NCI-H1417 treated with DMSO at 0.1 percent for 48 hours (cell line): ENCODE data around the gene LYRM1.
"Not testable (repeated sequence)": the region's sequence is repeated elsewhere in the genome, so short reads cannot be mapped to it uniquely, and the experiment has no call there.

ENCODE experiments used
- DNase-seq: peaks from one replicate; lab custom pipeline; 2025; lab: John Stamatoyannopoulos, UW

The LYRM1 gene, protein sequence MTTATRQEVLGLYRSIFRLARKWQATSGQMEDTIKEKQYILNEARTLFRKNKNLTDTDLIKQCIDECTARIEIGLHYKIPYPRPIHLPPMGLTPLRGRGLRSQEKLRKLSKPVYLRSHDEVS

DNA sequence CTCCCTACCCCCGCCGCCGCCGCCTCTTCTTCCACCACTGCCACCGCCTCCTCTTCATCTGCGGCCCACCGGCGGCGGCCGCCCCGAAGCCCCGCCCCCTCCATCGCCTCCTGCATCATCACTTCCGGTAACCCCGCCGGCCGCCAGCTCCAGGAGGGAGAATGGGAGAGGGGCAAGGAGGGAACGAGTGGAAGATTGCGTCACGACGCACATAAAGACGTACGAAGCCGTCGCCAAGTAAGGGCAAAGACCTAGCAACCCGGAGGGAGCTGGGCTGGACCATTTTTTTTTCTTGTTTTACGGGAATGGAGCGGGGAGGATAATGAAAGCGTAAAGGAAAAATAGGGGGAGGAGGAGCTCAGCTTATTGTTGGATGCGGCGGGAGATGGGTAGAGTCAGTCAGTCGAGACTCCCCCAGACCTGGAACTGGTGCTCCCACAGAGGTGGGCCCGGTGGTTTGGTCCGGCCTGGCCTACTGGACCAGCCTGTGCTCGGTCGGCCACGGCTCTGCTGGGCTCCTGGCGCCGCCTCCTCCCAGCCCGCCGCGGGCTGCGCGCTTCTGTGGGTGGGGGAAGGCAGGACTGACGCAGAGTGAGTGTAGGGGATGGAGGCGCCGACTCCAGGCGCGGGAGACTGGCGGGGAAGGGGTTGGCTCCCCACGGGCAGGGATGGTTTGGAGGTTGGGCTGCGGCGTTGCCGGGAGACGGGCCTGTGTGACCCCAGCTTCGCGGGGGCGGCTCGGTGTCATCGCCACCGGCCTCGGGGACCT is at the start of gene LYRM1, which contains the start of gene DCUN1D3:
LYRM1 (plus strand) TSS at position 473 of the 769 bp plus-strand sequence. CDS start 14,785 bp downstream, outside the sequence.
DCUN1D3 (minus strand) TSS at position 60 of the 769 bp plus-strand sequence. CDS start 37,820 bp downstream, outside the sequence.
- DNase-seq = peak; percentile 96

DNA sequence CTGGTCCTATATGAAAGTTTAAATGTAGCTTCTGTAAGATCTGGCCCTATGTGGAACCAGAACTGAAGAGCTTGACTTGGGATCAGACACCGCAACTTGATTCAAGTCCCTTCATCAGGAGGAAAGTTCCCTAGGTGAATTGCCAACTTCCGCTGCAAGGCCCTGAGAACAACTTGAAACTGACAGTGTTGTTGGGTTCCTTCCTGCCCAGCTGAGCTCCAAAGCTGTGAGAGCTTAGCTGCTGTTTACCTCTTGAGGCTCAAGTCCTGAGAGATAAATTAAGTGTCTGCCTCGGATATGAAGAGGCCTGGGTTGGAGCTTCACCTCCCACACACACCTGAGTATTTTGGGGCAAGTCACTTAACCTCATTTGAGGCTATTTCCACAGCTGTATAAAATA is 49.6 kb upstream of the LYRM1 start:
- no peak for DNase-seq

DNA sequence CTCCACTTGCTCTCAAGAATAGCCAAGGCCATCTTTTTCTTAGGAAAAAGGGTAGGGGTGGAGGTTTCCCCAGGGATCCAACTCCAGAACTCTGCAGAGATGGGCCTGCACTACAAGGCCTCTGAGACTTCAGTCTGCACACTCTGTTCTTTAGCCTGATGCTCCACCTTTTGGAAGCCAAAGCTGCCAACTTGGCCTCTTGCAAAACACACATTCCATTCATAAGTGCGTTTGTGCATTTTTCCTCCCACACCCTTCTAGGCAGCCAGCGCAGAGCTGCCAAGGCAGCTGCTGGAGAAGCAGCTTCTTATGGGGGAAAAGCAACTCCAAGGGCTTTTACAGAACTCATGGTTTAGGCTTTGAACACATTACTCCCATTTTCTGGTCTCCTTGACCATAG is 49.0 kb upstream of the LYRM1 start:
- DNase-seq = no peak

DNA sequence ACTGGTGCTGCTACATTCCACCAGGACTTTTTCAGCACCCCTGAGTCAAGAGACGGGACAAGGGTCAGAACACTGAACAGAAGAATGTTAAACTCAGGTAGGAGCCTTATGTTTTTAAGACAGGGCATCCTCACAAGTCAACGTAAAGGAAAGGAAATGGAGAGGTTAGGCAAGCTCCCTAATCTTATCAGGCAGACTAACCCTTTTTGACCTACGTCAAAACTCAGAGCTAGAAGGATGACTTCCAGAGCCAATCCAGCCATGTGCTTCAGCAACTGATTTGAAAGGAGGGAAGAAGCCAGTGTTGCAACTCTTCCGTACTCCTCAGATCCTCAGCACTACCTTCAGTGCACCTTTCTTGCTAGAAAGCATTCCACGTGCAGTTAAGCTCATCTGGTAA is 47.4 kb upstream of the LYRM1 start:
- DNase-seq = no peak

DNA sequence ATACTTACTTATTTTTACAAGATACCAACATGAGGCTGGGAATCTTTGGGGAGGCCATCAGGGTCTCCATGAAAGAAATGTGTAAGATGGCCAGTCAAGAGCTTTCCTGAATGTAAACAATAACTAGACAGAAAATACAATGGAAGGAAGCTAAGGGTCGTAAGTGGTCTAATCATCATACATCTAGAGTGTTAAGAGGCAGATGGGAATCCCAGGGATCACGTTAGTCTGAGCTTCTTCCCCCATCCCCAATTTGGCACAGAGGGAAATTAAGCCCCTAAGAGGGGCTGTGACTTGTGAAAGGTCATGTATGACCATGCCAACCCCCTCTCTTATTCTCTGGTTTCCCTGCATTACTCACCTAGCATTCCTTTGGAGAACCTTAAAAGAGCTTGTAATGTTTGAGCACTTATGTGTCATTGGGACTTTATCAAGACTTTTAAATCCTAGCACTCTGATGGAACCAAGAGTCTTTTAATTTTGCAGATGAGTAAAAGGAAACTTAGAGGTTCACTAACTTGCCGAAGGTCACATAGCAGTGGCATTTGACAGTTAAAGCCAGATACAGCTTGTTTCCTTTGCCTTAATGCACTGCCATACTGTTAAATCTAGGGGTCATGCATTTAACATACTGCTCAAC is 46.5 kb upstream of the LYRM1 start:
- no peak for DNase-seq

DNA sequence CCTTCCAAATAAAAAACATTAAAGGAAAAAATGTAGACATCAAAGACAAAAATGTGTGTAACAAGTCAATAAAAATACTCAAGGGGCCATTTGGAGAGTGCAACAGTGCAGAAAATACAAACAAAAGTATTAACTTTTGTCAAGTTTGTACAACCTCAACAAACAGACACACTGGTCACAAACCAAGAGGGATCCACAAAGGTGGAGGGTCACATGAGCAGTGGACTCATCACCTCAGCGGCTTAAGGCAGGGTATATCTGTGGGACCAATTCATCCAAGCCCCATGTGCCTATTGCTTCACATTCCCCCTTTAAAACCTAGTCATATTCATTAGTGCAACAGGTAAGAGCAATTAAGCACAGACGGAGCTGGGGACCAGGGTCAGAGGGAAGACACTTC is 45.6 kb upstream of the LYRM1 start:
- DNase-seq = no peak

DNA sequence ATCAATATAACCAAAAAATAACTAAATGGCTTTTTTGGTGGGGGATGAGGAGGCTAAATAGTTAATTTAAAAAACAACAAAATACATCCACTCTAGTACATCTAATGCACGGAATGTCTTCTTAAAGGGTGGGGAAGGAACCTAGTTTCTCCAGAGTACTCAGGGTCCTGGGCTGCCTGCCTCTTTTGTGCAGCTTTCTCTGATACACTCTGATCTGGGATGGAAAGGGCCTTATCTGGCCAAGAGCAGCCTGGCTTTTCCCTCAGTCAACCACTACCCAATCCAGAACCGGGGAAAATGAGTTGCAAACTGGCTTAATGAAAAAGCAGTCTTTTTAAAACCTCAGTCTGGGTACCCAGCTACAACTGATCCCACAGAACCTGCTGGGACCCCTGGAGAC is 43.3 kb upstream of the LYRM1 start:
- DNase-seq = no peak

DNA sequence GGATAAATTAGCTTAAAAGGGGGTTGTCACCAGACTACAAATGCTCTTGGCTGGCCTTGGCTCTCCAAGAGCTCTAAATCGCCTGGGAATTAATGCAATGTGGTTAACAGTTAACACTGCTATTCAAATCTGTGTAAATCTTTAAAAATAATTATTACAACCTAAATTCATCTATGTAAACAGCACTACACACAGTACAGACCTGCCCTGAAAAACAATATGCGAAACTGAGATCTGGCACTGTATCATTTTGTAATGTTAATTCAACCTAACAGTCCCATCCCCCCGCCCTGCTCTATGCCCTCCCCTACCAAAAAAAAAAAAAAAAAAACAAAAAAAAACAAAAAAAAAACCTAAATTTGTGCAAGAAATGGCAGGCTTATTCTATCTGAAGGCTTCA is 41.3 kb upstream of the LYRM1 start:
- DNase-seq = no peak

DNA sequence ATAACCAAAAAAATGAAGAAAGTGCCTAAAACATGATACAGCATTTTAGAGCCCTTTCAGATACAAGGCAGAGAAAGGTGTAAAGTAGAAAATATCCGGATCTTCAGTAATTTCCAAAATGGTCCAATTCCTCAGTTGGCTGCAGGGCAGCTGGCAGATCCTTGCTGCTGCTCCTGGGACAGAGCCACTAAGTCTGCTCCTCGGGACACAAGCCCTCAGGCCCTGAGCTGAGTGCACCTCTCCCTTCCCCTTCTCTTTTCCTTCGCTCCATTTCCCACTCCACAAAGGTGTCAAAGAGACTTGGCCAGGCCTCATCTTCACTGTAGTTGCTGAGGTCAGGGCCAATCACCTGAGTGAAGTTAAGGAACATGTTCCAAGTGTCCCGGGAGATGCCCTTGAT is 40.9 kb upstream of the LYRM1 start:
- DNase-seq = no peak

DNA sequence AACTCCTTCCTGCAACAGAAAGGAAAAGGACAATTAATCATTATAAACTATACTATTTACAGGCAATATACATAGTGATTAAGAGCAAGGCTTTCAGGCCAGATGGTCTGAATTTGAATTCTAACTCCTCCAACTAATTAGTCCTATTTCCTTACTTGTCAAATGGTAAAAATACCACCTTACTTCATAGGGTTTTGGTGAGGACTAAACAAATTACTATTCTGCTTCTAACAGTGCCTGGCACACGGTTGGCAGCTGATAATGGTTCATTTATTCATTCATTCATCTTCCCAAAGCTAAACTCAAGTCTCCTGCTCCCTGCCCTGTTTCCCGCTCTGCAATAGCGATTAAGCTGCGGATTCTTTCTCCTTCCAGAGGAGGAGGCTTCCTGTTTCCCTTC is 40.2 kb upstream of the LYRM1 start:
- DNase-seq = no peak

DNA sequence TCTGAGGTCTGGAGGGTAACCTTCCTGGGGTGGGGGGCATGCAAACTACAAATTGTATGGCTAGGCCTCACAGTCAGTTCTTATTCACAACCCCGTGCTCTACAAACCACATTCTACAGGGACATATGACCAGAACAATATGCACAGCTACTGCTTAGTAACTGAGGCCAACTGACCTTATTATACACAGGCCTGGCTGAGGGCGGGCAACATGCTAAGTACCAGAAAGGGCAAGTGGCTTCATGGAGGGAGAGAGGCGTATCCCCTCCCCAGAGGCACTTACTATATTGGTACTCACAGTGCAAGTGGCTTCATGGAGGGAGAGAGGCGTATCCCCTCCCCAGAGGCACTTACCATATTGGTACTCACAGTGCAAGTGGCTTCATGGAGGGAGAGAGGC is 39.6 kb upstream of the LYRM1 start:
- DNase-seq = not testable (repeated sequence)

DNA sequence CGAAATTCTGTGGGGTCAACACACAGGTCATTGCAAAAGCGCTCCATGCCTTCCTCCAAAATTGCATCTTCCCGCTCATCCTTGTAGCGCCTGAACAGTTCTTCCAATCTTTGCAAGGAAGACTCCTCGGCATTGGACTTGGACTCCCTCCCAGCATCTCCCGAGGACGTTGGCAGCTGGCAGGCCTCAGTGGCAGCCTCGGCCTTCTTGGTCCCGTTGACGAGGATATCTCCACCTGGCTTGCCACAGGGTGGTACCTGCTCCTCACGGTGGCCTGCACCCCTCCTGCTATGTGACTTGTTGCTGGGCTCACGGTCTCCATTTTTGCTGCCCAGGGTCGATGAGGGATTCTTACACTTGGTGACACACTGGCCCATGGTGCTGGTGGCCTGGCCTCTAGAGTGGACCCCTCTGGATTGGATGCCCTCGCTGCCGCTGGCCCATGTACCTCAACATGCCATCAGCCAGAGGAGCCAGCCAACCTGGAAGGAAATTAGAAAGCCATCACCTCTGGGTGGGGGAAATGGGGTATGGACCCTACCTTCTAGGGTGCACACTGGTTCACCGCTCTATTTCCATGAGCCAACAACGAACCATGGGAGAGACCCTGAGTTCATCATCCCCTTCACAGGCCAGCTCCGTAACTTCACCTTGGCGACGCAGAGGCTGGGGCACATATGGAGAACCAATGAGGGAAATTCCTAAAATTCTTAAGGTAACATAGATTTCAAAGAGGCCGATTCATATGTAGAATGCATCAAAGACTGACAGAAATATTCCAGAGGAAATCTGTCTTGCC is 38.2 kb upstream of the LYRM1 start:
- DNase-seq = no peak

DNA sequence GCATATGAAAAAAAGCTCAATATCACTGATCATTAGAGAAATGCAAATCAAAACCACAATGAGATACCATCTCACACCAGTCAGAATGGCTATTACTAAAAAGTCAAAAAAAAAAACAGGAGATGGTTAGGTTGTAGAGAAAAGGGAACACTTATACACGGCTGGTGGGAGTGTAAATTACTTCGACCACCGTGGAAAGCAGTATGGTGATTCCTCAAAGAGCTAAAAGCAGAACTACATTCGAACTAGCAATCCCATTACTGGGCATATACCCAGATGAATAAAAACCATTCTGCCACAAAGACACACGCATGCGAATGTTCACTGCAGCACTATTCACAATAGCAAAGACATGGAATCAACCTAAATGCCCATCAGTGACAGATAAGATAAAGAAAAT is 36.2 kb upstream of the LYRM1 start:
- DNase-seq = not testable (repeated sequence)

DNA sequence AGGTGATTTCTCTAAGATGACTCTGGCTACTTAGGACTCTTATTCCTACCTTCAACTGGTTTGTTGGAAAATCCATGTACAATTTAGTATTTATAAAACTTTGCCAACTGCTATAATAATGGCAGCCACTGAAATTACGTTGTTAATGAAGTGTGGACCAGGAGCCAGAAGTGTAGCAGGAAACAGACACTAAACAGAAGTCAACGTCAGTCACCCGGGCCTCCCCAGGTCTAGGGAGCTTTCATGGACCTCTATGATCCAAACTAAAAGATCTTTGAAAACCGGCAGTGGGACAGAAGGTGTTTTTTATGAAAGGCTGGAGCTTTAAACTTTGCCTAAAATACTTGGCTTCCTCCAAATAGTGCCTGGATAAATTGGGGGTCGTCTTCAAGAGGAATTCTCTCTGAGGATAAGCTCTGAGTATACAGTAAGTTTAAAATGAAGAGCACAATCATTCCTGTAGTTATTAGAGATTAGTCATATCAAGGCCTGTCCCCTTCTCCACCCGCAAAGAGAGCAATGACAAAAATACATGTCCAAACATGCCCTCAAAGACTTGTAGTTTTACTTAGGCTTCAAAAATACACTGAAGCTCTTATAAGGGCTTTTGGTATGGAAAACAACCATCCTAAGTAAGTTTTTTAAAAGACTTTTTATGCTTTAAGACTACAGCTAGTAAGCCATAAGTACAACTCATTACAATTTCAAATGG is 35.0 kb upstream of the LYRM1 start:
- no peak for DNase-seq

DNA sequence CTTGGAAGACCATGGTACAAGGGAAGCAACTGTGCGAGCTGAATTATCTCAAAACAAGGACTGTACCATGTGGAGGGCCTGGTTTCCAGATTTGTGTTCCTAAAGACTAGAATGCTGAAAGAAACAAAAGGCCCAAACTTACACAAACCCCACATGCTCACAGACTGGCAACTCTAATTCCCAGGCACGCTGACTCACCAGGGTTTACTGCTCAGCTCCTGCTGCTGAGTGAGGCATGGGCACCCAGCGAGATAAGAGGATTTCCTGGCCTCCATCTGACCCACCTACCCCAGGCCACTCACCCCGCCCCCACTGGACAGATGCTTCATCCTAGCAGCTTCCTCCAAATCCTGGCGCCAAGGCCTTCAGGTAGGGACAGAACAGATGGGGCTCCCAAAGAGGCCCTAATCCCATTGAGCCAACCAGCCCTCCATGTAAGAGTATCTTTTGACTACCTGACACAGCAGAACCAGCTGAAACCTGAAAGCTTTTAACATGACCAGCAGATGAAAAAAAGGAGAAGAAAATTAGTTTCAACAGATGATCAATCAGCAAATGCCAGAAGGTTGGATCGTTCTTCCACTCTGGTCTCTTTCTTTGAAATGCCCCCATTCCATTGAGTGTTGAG is 34.3 kb upstream of the LYRM1 start:
- DNase-seq = no peak

DNA sequence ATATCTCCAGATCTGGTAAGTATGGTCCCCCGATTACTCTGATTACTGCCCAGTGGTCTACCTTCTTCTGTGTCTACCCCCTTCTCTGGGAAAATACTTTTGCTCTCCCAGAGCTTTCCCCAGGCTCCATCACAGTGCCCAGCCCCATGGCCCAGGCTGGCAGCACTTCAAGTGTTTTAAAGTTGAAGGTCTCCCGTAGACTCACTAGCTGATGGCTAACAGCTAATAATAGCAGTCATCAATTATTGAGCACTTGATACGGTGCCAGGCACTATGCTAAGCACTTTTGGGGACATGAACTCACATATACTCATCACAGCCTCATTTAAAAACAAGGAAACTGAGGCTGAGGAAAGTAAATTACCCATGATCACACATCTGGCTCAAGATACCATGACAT is 33.8 kb upstream of the LYRM1 start:
- DNase-seq = no peak

DNA sequence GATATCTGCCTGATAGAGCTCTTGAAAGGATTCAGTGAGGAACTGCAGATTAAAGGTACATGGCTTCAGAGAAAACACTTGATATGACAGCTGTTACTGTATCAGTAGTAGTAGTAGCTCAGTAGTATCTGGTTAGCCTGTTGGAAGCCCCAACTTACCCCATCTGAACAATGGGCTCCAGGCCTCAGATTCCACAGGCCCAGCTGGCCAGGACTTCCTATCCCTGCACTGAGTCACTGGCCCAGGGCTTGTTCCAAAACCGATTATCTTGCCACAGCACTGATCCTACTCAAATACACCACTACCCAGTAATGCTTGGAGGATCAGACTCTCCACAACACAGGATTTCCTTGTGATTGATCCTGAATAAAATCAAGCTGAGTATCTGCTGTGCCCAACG is 33.0 kb upstream of the LYRM1 start:
- no peak for DNase-seq

DNA sequence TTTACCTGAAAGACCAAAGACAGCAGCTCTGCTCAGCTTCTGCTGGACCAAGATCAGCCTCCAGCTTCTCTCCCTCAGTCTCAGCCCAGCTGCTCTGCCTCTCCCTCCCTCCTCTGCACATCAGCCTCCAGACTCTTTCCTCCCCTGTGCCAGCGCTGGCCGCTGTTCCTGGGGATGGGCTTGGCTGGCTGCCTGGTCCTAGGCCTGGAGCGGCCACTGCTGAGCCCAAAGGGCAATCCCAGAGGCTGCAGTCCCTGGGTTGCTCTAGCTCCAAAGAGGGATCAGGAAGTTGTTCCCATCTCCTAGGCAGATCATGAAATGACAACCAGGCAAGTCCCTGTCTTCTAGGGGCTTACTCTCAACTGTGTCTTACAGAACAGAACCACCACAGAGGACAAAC is 31.7 kb upstream of the LYRM1 start:
- DNase-seq = no peak

DNA sequence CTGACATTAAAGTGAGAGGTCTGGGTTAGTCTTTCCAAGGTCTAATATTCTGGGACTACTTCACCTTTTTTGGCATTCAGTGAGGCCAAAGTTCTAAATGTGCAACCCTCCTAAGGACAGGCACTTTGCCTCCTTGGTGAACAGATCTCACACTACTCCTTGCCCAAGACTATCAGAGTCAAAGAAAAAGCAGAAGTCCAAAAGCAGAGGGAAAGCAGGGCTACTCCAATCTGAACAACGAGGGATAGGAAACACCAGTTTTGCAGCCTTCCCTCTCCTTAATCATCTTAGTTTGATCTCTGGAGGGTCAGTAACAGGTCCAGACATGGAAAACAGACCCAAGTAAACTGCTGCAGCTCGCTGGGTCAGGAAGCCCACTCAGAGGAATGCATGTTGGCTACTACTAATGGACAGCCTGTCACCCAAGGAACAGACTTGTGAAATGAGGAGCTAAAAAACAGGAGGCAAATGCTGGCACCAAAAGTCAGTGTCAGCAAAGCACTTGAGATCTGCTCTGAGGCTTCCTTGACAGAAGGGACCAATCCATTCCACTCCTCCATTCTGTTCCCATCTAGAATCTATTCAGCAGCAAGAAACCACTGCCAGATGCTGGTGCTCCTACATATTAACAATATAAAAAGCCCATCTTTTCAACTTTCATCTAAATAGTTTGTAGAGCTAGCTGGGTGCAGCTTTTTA is 30.3 kb upstream of the LYRM1 start:
- no peak for DNase-seq

DNA sequence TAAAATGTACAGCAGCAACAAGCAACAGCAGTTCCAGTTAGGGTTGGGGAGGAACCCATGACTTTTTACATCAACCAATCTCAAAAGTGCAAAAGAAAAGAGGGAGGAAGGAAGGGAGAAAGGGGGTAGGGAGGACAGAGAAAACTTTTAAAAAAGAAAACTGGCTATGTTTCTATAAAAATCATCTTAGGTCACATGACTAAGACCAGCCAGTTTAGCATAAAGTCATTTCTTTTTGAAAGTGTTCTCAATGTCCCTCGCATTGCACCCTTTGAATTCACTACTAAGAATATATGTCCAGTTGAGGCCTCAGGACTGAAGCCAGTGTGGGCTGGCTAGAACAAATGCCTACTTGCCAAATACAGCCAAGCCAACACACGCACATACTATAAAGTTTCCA is 29.3 kb upstream of the LYRM1 start:
- DNase-seq = no peak
